H9 (cell line): ENCODE data around the gene BTRC. TPM values are rescaled to one million over a fixed set of nuclear protein-coding genes. Genes with fewer than 3 reads are reported as not detected.

Source experiments
- DNase-seq: peaks from one replicate; pipeline ENCODE4 v3.0.0-alpha.2; 2017
- H2AFZ ChIP-seq: one replicate; pipeline ENCODE4 v1.6.1; 2013; ENCODE audit warnings: mild to moderate bottlenecking, low read length, control low read depth, moderate library complexity
- H2AK5ac ChIP-seq: 2 replicates; pipeline ENCODE4 v1.6.1; 2013; ENCODE audit warnings: low read length, control low read depth, mixed read lengths; ENCODE audit not compliant: insufficient read length
- H2BK120ac ChIP-seq: one replicate; pipeline ENCODE4 v1.6.1; 2013; ENCODE audit warnings: low read depth, mild to moderate bottlenecking, low read length, control low read depth, inconsistent platforms; ENCODE audit not compliant: poor library complexity, severe bottlenecking
- H2BK12ac ChIP-seq: 2 replicates; pipeline ENCODE4 v1.6.1; 2013; ENCODE audit warnings: low read length, control low read depth, mixed read lengths, low read depth; ENCODE audit not compliant: insufficient read length
- H2BK15ac ChIP-seq: 2 replicates; pipeline ENCODE4 v1.6.1; 2013; ENCODE audit warnings: low read depth, low read length, control low read depth
- H2BK20ac ChIP-seq: one replicate; pipeline ENCODE4 v1.6.1; 2013; ENCODE audit warnings: low read depth, mild to moderate bottlenecking, low read length, control low read depth, inconsistent platforms; ENCODE audit not compliant: poor library complexity, severe bottlenecking
- H2BK5ac ChIP-seq: 2 replicates; pipeline ENCODE4 v1.6.1; 2013; ENCODE audit warnings: low read length, control low read depth, mixed read lengths; ENCODE audit not compliant: insufficient read length
- H3K14ac ChIP-seq: 2 replicates; pipeline ENCODE4 v1.6.1; 2013; ENCODE audit warnings: low read length, control low read depth; ENCODE audit not compliant: insufficient read depth
- H3K18ac ChIP-seq: 2 replicates; pipeline ENCODE4 v1.6.1; 2013; ENCODE audit warnings: low read depth, mild to moderate bottlenecking, mixed read lengths, low read length, control low read depth; ENCODE audit not compliant: insufficient read length
- H3K23ac ChIP-seq: 2 replicates; pipeline ENCODE4 v1.6.1; 2013; ENCODE audit warnings: low read length, control low read depth, mixed read lengths, low read depth; ENCODE audit not compliant: insufficient read length
- H3K23me2 ChIP-seq: 2 replicates; pipeline ENCODE4 v1.6.1; 2013; ENCODE audit warnings: low read depth, mild to moderate bottlenecking, mixed read lengths, low read length, control low read depth; ENCODE audit not compliant: insufficient read length, poor library complexity, severe bottlenecking
- H3K27ac ChIP-seq: 2 replicates; pipeline ENCODE4 v1.5.1; 2013; ENCODE audit warnings: low read length, control low read depth, mixed read lengths, low read depth; ENCODE audit not compliant: insufficient read length
- H3K27me3 ChIP-seq: 2 replicates; pipeline ENCODE4 v1.6.1; 2013; ENCODE audit warnings: low read length, control low read depth, inconsistent platforms; ENCODE audit not compliant: insufficient read depth
- H3K4ac ChIP-seq: 2 replicates; pipeline ENCODE4 v1.6.1; 2013; ENCODE audit warnings: low read depth, mild to moderate bottlenecking, control low read depth, inconsistent platforms, low read length, moderate library complexity
- H3K4me1 ChIP-seq: 2 replicates; pipeline ENCODE4 v1.6.1; 2013; ENCODE audit warnings: low read length, control low read depth, inconsistent platforms; ENCODE audit not compliant: insufficient read depth
- H3K4me2 ChIP-seq: 2 replicates; pipeline ENCODE4 v1.6.1; 2013; ENCODE audit warnings: low read length, control low read depth, mixed read lengths; ENCODE audit not compliant: insufficient read length, insufficient read depth
- H3K56ac ChIP-seq: 2 replicates; pipeline ENCODE4 v1.6.1; 2013; ENCODE audit warnings: low read depth, mild to moderate bottlenecking, mixed read lengths, low read length, control low read depth; ENCODE audit not compliant: insufficient read length
- H3K79me1 ChIP-seq: 2 replicates; pipeline ENCODE4 v1.6.1; 2013; ENCODE audit warnings: low read depth, mild to moderate bottlenecking, moderate library complexity, low read length, control low read depth, inconsistent platforms; ENCODE audit not compliant: insufficient read depth, poor library complexity, severe bottlenecking
- H3K79me2 ChIP-seq: 2 replicates; pipeline ENCODE4 v1.6.1; 2013; ENCODE audit warnings: low read length, control low read depth, inconsistent platforms; ENCODE audit not compliant: insufficient read depth
- H3K9ac ChIP-seq: 2 replicates; pipeline ENCODE4 v1.6.1; 2013; ENCODE audit warnings: low read length, control low read depth, mixed read lengths; ENCODE audit not compliant: insufficient read length; ENCODE audit errors: extremely low read depth
- H3K9me3 ChIP-seq: one replicate; pipeline ENCODE4 v1.6.1; 2013; ENCODE audit warnings: low read depth, low read length, inconsistent platforms; ENCODE audit not compliant: control insufficient read depth
- H3T11ph ChIP-seq: one replicate; pipeline ENCODE4 v1.6.1; 2013; ENCODE audit warnings: mild to moderate bottlenecking, low read length, control low read depth, inconsistent platforms
- H4K20me1 ChIP-seq: one replicate; pipeline ENCODE4 v1.6.1; 2013; ENCODE audit not compliant: control insufficient read depth, insufficient read length, insufficient read depth
- H4K5ac ChIP-seq: 2 replicates; pipeline ENCODE4 v1.6.1; 2013; ENCODE audit warnings: low read depth, mild to moderate bottlenecking, mixed read lengths, low read length, control low read depth; ENCODE audit not compliant: insufficient read length
- H4K8ac ChIP-seq: replicated peaks from 2 replicates; pipeline ENCODE4 v1.6.1; 2013; ENCODE audit warnings: low read length, control low read depth, mixed read lengths, low read depth; ENCODE audit not compliant: insufficient read length
- H4K91ac ChIP-seq: 2 replicates; pipeline ENCODE4 v1.6.1; 2013; ENCODE audit warnings: low read depth, mild to moderate bottlenecking, moderate library complexity, mixed read lengths, low read length, control low read depth; ENCODE audit not compliant: insufficient read length
- H3K27ac Mint-ChIP-seq, 3 experiments: 2 replicates in 2 of 3; 3 replicates in 1 of 3; pipeline ENCODE4 v1.8.0; 2020 to 2021; ENCODE audit warnings: mixed read lengths in 3 of 3, mild to moderate bottlenecking in 1 of 3, moderate library complexity in 1 of 3
- H3K27me3 Mint-ChIP-seq: 2 replicates; pipeline ENCODE4 v1.8.0; 2021; ENCODE audit warnings: low read depth, mild to moderate bottlenecking, moderate library complexity, mixed read lengths
- H3K36me3 Mint-ChIP-seq, 3 experiments: 2 replicates in 2 of 3; 3 replicates in 1 of 3; pipeline ENCODE4 v1.8.0; 2020 to 2021; ENCODE audit warnings: low read depth in 3 of 3, mixed read lengths in 3 of 3; ENCODE audit not compliant: insufficient read depth in 1 of 3
- H3K4me1 Mint-ChIP-seq, 2 experiments: 2 replicates each; pipeline ENCODE4 v1.8.0; 2020; ENCODE audit warnings: mixed read lengths in 2 of 2
- H3K4me3 Mint-ChIP-seq, 2 experiments: 2 replicates in 1 of 2; 3 replicates in 1 of 2; pipeline ENCODE4 v1.8.0; 2020 to 2021; ENCODE audit warnings: mild to moderate bottlenecking in 2 of 2, mixed read lengths in 2 of 2, moderate library complexity in 1 of 2
- H3K9me3 Mint-ChIP-seq, 2 experiments: 2 replicates in 1 of 2; 3 replicates in 1 of 2; pipeline ENCODE4 v1.8.0; 2020; ENCODE audit warnings: mild to moderate bottlenecking in 2 of 2, mixed read lengths in 2 of 2, moderate library complexity in 1 of 2
- WGBS: extraction: QIAGEN DNeasy Blood & Tissue Kit; methylation state at CpG from one replicate; pipeline ENCODE4 v1.1.7; 2013; ENCODE audit warnings: missing lambda C conversion rate, low lambda C conversion rate, mixed read lengths; ENCODE audit not compliant: insufficient read length; ENCODE audit errors: extremely low coverage; 5-methylcytosine and 5-hydroxymethylcytosine counted together
- long read RNA-seq: library from polyadenylated mRNA; unstranded; transcript quantifications from one replicate; pipeline ENCODE4 v2.0.0, GENCODE V29; 2020
- total RNA-seq: library from RNA; stranded (reverse); gene quantifications from 2 replicates; pipeline ENCODE4 v1.2.1, GENCODE V29; 2021
- TF ChIP-seq, protein P1 (sequence below): fragments of 200-600 bp; sonication (generic); conservative IDR thresholded peaks from 3 replicates; pipeline ENCODE4 v1.8.0; 2021; ENCODE audit warnings: antibody characterized with exemption, mild to moderate bottlenecking

The BTRC gene
- total RNA-seq = 20.9 and 24.2 TPM in 2 replicates
- long read RNA-seq, full-length matches to known transcripts = 66 of 82 reads
- long read RNA-seq, partial matches to known transcripts = 7 of 82 reads
- long read RNA-seq, other reads (novel, unspliced or antisense) = 9 of 82 reads

DNA sequence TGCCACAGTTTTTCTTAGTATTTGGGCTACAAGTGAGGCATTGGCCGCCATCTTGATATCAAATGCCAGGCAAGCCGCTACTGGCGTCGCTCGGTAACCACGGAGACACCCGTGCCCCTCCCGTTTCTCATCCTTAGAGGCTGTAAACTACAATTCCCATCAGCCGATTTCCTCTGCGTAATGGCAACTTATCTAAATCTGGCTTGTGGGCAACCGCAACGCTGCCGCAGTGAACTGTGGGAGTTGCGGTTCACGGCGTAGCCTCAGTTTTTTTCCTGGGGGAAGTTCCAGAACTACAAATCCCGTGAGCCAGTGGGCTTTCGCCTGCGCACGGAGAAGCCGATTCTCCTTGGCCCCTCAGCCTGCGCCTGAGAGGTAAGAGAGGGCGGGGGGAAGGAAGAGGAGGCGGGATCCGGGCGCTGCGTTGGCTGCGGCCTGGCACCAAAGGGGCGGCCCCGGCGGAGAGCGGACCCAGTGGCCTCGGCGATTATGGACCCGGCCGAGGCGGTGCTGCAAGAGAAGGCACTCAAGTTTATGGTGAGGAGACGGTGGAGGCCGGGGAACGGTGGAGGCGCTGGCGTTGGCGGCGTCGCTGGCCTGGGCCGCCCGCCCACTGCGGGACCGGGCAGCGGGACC, at the start of gene BTRC:
TSS of gene BTRC (plus strand) at position 474 of the 636 bp plus-strand sequence. CDS start at position 490, 16 bp downstream.
- H3K9me3 Mint-ChIP-seq = no peaks in the 10 kb centered on the region; a peak in 1 of 5 replicates
- Histone ChIP-seq H3K4me1 (no peaks in the 10 kb centered on the region), H4K91ac (no peak within 1 kb of the TSS), H2BK20ac (no peak within 1 kb of the TSS), H3K14ac (peak within 1 kb of the TSS; percentile 44; the same call in 1 of the 2 replicates), H3K79me2 (no peaks in the 10 kb centered on the region), H4K5ac (no peak within 1 kb of the TSS), H2BK12ac (no peak within 1 kb of the TSS), H4K20me1 (no peaks in the 10 kb centered on the region), H2AK5ac (no peak within 1 kb of the TSS), H2AFZ (peak within 1 kb of the TSS; percentile 99), H3K23ac (no peak within 1 kb of the TSS), H2BK120ac (no peak within 1 kb of the TSS), H4K8ac (no peak within 1 kb of the TSS), H3K79me1 (no peaks in the 10 kb centered on the region), H3K56ac (no peak within 1 kb of the TSS), H3K27ac (no peak within 1 kb of the TSS), H3K9ac (peak within 1 kb of the TSS; percentile 71), H3K9me3 (no peaks in the 10 kb centered on the region), H3K23me2 (peaks cover 4% of the 10 kb centered on the region), H3K27me3 (no peaks in the 10 kb centered on the region), H3K4ac (no peak within 1 kb of the TSS), H3K18ac (peak within 1 kb of the TSS; percentile 52), H3K4me2 (peak within 1 kb of the TSS; percentile 94), H2BK15ac (no peak within 1 kb of the TSS), H2BK5ac (no peak within 1 kb of the TSS), H3T11ph (no peak within 1 kb of the TSS)
- DNase-seq = peak; percentile 99
- TF ChIP-seq, protein P1, sequence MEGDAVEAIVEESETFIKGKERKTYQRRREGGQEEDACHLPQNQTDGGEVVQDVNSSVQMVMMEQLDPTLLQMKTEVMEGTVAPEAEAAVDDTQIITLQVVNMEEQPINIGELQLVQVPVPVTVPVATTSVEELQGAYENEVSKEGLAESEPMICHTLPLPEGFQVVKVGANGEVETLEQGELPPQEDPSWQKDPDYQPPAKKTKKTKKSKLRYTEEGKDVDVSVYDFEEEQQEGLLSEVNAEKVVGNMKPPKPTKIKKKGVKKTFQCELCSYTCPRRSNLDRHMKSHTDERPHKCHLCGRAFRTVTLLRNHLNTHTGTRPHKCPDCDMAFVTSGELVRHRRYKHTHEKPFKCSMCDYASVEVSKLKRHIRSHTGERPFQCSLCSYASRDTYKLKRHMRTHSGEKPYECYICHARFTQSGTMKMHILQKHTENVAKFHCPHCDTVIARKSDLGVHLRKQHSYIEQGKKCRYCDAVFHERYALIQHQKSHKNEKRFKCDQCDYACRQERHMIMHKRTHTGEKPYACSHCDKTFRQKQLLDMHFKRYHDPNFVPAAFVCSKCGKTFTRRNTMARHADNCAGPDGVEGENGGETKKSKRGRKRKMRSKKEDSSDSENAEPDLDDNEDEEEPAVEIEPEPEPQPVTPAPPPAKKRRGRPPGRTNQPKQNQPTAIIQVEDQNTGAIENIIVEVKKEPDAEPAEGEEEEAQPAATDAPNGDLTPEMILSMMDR = no peak
- WGBS = no CpG with 5 or more reads among the region's 50 CpGs
- H3K4me1 Mint-ChIP-seq = peaks cover 18 to 22% of the 10 kb centered on the region in 2 experiments
- peak within 1 kb of the TSS; percentile 91 to 97 for H3K4me3 Mint-ChIP-seq
- H3K36me3 Mint-ChIP-seq = peaks cover 0 to 6% (median 0%) of the 10 kb centered on the region in 3 experiments; a peak in 2 of 7 replicates
- H3K27ac Mint-ChIP-seq = peak within 1 kb of the TSS; percentile 91 to 98 (median 97)
- peaks cover 14% of the 10 kb centered on the region for H3K27me3 Mint-ChIP-seq
